PFSK-1 (cell line): ENCODE results near the gene FAM83D.

Source experiments
- FOXP2 ChIP-seq: optimal IDR thresholded peaks from 2 replicates; pipeline ENCODE3; 2011; ENCODE audit warnings: borderline replicate concordance, control low read depth, inconsistent platforms; ENCODE audit not compliant: insufficient read depth; ENCODE audit errors: extremely low read length, extremely low read depth
- POLR2AphosphoS5 ChIP-seq: IDR thresholded peaks from 2 replicates; pipeline ENCODE4 v1.6.1; 2012; ENCODE audit warnings: low read depth, mild to moderate bottlenecking, control low read depth, low read length, moderate library complexity
- SIN3A ChIP-seq: IDR thresholded peaks from 2 replicates; pipeline ENCODE4 v1.6.1; 2012; ENCODE audit warnings: mild to moderate bottlenecking, low read length, moderate library complexity, borderline replicate concordance; ENCODE audit not compliant: insufficient read depth
- TAF1 ChIP-seq: IDR thresholded peaks from 2 replicates; pipeline ENCODE4 v1.6.1; 2012; ENCODE audit warnings: low read length, control low read depth, borderline replicate concordance; ENCODE audit not compliant: insufficient read depth
- TF ChIP-seq, protein P1 (sequence below), 2 experiments: IDR thresholded peaks; 2 replicates each; pipeline versions ENCODE4 v1.6.1 to v1.8.0; 2011 to 2012; ENCODE audit warnings: low read depth in 2 of 2, low read length in 2 of 2, control low read depth in 1 of 2, inconsistent platforms in 1 of 2, mild to moderate bottlenecking in 1 of 2, moderate library complexity in 1 of 2; ENCODE audit not compliant: insufficient read depth in 1 of 2

Gene FAM83D

DNA sequence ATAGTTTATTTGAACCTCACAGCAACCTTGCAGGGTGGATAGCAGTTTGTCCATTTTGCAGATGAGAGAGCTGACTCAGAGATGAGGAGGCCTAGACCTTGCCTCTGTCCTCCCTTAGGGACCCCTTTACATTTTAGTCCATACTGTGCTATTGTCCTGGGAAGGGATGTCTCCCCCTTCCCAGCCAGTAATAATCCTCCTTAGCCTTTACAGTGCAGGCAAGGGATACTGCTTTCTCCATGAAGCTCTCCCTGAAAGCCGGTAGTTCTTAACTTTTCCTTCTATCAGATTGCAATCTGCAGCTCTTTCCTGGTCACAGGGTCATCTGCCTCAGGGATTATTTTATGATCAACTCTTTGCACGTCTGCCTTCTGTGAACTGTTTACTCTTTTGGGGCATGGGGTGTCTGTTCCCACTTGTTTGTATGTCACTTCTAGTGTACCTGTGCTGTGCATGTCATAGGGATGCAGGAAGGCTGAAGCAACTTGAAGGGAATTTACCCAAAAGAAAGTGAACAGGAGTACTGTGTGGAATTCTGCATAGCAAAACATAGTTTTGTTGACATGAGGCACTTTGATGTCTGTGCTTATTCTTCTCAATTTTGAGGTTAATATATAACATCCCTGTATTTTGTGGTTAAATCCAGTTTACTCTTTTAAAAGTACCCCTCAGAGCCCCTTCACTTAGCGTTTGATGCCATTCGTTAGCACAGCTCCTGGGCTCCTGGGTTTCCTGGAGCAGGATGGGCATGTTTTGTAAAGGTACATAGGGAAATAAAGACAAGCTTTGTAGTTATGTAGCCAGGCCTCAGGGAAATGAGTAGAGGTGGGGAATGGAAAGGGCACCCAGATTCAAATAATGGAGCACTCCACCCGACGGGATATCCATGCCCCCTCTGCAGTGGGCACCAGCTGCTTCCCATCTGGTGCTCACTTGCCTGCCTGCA, 74.0 kb downstream of the FAM83D start:
- TF ChIP-seq, protein P1, sequence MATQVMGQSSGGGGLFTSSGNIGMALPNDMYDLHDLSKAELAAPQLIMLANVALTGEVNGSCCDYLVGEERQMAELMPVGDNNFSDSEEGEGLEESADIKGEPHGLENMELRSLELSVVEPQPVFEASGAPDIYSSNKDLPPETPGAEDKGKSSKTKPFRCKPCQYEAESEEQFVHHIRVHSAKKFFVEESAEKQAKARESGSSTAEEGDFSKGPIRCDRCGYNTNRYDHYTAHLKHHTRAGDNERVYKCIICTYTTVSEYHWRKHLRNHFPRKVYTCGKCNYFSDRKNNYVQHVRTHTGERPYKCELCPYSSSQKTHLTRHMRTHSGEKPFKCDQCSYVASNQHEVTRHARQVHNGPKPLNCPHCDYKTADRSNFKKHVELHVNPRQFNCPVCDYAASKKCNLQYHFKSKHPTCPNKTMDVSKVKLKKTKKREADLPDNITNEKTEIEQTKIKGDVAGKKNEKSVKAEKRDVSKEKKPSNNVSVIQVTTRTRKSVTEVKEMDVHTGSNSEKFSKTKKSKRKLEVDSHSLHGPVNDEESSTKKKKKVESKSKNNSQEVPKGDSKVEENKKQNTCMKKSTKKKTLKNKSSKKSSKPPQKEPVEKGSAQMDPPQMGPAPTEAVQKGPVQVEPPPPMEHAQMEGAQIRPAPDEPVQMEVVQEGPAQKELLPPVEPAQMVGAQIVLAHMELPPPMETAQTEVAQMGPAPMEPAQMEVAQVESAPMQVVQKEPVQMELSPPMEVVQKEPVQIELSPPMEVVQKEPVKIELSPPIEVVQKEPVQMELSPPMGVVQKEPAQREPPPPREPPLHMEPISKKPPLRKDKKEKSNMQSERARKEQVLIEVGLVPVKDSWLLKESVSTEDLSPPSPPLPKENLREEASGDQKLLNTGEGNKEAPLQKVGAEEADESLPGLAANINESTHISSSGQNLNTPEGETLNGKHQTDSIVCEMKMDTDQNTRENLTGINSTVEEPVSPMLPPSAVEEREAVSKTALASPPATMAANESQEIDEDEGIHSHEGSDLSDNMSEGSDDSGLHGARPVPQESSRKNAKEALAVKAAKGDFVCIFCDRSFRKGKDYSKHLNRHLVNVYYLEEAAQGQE (IDR thresholded peaks at IDR 0.05; ENCODE audit: insufficient read depth in 1 of 2, low read depth in 2 of 2, low read length in 2 of 2), result no peak
- TF ChIP-seq TAF1, result no peak
- TF ChIP-seq POLR2AphosphoS5, result no peak
- TF ChIP-seq SIN3A, result no peak
- TF ChIP-seq FOXP2, result no peak
